ENCODE data around the gene PAXIP1.
"Not testable (repeated sequence)": the region's sequence is repeated elsewhere in the genome, so short reads cannot be mapped to it uniquely, and the experiment has no call there.

The PAXIP1 gene

GRCh38 chr7:155003092-155003375 is at the start of gene PAXIP1:
TSS of gene PAXIP1 (minus strand) at chr7:155003124. CDS start at chr7:155002929, 195 bp downstream.
- no peak for DNase-seq (ENCODE audit: low read depth)

GRCh38 chr7:155051355-155051754 is 48.4 kb upstream of the PAXIP1 start:
- DNase-seq (ENCODE audit: low read depth): no peak

GRCh38 chr7:155048006-155048405 is 45.1 kb upstream of the PAXIP1 start:
- DNase-seq (ENCODE audit: low read depth): no peak

GRCh38 chr7:155043756-155044155 is 40.8 kb upstream of the PAXIP1 start:
- no peak for DNase-seq (ENCODE audit: low read depth)

GRCh38 chr7:155038335-155038734 is 35.4 kb upstream of the PAXIP1 start:
- no peak for DNase-seq (ENCODE audit: low read depth)

GRCh38 chr7:155034495-155034894 is 31.6 kb upstream of the PAXIP1 start:
- not testable (repeated sequence) for DNase-seq (ENCODE audit: low read depth)

GRCh38 chr7:155032978-155033377 is 30.1 kb upstream of the PAXIP1 start:
- DNase-seq (ENCODE audit: low read depth): no peak

GRCh38 chr7:155027879-155028278 is 25.0 kb upstream of the PAXIP1 start:
- no peak for DNase-seq (ENCODE audit: low read depth)

- no peak for DNase-seq (ENCODE audit: low read depth)
Observed at GRCh38 chr7:155021699-155022145, 18.8 kb upstream of the PAXIP1 start.

GRCh38 chr7:155020996-155021395 is 18.1 kb upstream of the PAXIP1 start:
- no peak for DNase-seq (ENCODE audit: low read depth)

- DNase-seq (ENCODE audit: low read depth): no peak
Observed at GRCh38 chr7:155017834-155018233, 14.9 kb upstream of the PAXIP1 start.

GRCh38 chr7:155011086-155011485 is 8.2 kb upstream of the PAXIP1 start:
- DNase-seq (ENCODE audit: low read depth): no peak

GRCh38 chr7:155009570-155010157 is 6.7 kb upstream of the PAXIP1 start:
- no peak for DNase-seq (ENCODE audit: low read depth)

GRCh38 chr7:155007947-155008346 is 5.0 kb upstream of the PAXIP1 start:
- DNase-seq (ENCODE audit: low read depth): no peak

GRCh38 chr7:155003376-155004214 is 671 bp upstream of the PAXIP1 start:
- peak; percentile 61 for DNase-seq (ENCODE audit: low read depth)

GRCh38 chr7:155002411-155003091 is 373 bp downstream of the PAXIP1 start:
- peak; percentile 5 for DNase-seq (ENCODE audit: low read depth)

GRCh38 chr7:155001756-155002410 is 1.0 kb downstream of the PAXIP1 start:
- DNase-seq (ENCODE audit: low read depth): no peak

- DNase-seq (ENCODE audit: low read depth): no peak
Observed at GRCh38 chr7:155000795-155001194, 2.1 kb downstream of the PAXIP1 start.

GRCh38 chr7:154998481-154998880 is 4.4 kb downstream of the PAXIP1 start:
- no peak for DNase-seq (ENCODE audit: low read depth)

- DNase-seq (ENCODE audit: low read depth): no peak
Observed at GRCh38 chr7:154997840-154998370, 5.0 kb downstream of the PAXIP1 start.

- no peak for DNase-seq (ENCODE audit: low read depth)
Observed at GRCh38 chr7:154996756-154997155, 6.2 kb downstream of the PAXIP1 start.

- DNase-seq (ENCODE audit: low read depth): no peak
Observed at GRCh38 chr7:154996101-154996500, 6.8 kb downstream of the PAXIP1 start.

Data from stromal cell of bone marrow (primary cell).